Measurements from ENCODE around the gene CUX1.
"Not testable (repeated sequence)": the region's sequence is repeated elsewhere in the genome, so short reads cannot be mapped to it uniquely, and the experiment has no call there.

The CUX1 gene

GRCh38 chr7:101921061-101921460 is 103.6 kb downstream of the CUX1 start:
- DNase-seq (ENCODE audit: low read depth), result no peak
- TF ChIP-seq CTCF (conservative IDR thresholded peaks at IDR 0.05; ENCODE audit: low read length), result no peak
- no peak overlapping the region for H3K4me3 ChIP-seq (ENCODE audit: low read length)

- DNase-seq (ENCODE audit: low read depth), result not testable (repeated sequence)
Observed at GRCh38 chr7:101921546-101922489, 104.4 kb downstream of the CUX1 start.

GRCh38 chr7:101922631-101923601 is 105.5 kb downstream of the CUX1 start:
- H3K4me3 ChIP-seq (ENCODE audit: low read length), result no peak overlapping the region
- TF ChIP-seq CTCF (conservative IDR thresholded peaks at IDR 0.05; ENCODE audit: low read length), result no peak
- DNase-seq (ENCODE audit: low read depth), result peak; percentile 60

More at GRCh38 chr7:101921546-101922489, 104.4 kb downstream of the CUX1 start:
- H3K4me3 ChIP-seq (ENCODE audit: low read length), result not testable (repeated sequence)

GRCh38 chr7:101923602-101923985 is 106.2 kb downstream of the CUX1 start:
- TF ChIP-seq CTCF (conservative IDR thresholded peaks at IDR 0.05; ENCODE audit: low read length), result no peak
- no peak for DNase-seq (ENCODE audit: low read depth)
- no peak overlapping the region for H3K4me3 ChIP-seq (ENCODE audit: low read length)

- no peak for TF ChIP-seq CTCF (conservative IDR thresholded peaks at IDR 0.05; ENCODE audit: low read length)
- DNase-seq (ENCODE audit: low read depth), result peak; percentile 58
- H3K4me3 ChIP-seq (ENCODE audit: low read length), result no peak overlapping the region
Observed at GRCh38 chr7:101924171-101924570, 106.7 kb downstream of the CUX1 start.

- H3K4me3 ChIP-seq (ENCODE audit: low read length), result no peak overlapping the region
- TF ChIP-seq CTCF (conservative IDR thresholded peaks at IDR 0.05; ENCODE audit: low read length), result no peak
- no peak for DNase-seq (ENCODE audit: low read depth)
Observed at GRCh38 chr7:101926265-101926664, 108.8 kb downstream of the CUX1 start.

- no peak for TF ChIP-seq CTCF (conservative IDR thresholded peaks at IDR 0.05; ENCODE audit: low read length)
- no peak for DNase-seq (ENCODE audit: low read depth)
- H3K4me3 ChIP-seq (ENCODE audit: low read length), result no peak overlapping the region
Observed at GRCh38 chr7:101927389-101927788, 110.0 kb downstream of the CUX1 start.

Data from AG10803 (cell line).